Hair follicular keratinocyte (primary cell): ENCODE measurements around the gene RAB5B. TPM values are rescaled to one million over a fixed set of nuclear protein-coding genes. Genes with fewer than 3 reads are reported as not detected.

Experiments used
- total RNA-seq: library from RNA; depleted of rRNA; stranded (reverse); fragments of >200 nt; gene quantifications from 2 replicates; pipeline ENCODE4 v1.2.3, GENCODE V29; 2015

The RAB5B gene
- 46.3 and 70.7 TPM in 2 replicates for total RNA-seq

GRCh38 chr12:55973599-55974307, at the start of gene RAB5B:
RAB5B (plus strand) TSS chr12:55974078; CDS start chr12:55986961, 12,883 bp downstream.

GRCh38 chr12:55927588-55928502, 46.0 kb upstream of the RAB5B start, which contains the start of gene PYM1:
PYM1 (minus strand) TSS chr12:55927894; CDS start chr12:55927761, 133 bp downstream.

GRCh38 chr12:55930771-55931316, 43.0 kb upstream of the RAB5B start, which contains the start of gene DGKA:
DGKA (plus strand) TSS chr12:55931162; CDS start chr12:55936504, 5,342 bp downstream.

GRCh38 chr12:55965941-55966407, 7.9 kb upstream of the RAB5B start, which contains the start of gene PMEL:
PMEL (minus strand) TSS chr12:55966042; CDS start chr12:55966011, 31 bp downstream.

GRCh38 chr12:55966408-55967281, 7.2 kb upstream of the RAB5B start, which contains the start of gene CDK2:
CDK2 (plus strand) TSS chr12:55966830; CDS start chr12:55967009, 179 bp downstream.

GRCh38 chr12:55996715-55997534, 23.0 kb downstream of the RAB5B start, which contains the start of gene SUOX:
SUOX (plus strand) TSS chr12:55997276; CDS start chr12:56002222, 4,946 bp downstream.

GRCh38 chr12:56020423-56021184, 46.7 kb downstream of the RAB5B start, which contains the start of gene IKZF4:
IKZF4 (plus strand) TSS chr12:56021043; CDS start chr12:56021494, 451 bp downstream.

GRCh38 chr12:56041552-56042429, 67.9 kb downstream of the RAB5B start, which contains the start of gene RPS26:
RPS26 (plus strand) TSS chr12:56041918; CDS start chr12:56042167, 249 bp downstream.

Other genes starting within 250 kb of the RAB5B start
- gene CD63, start 245.1 kb upstream of the RAB5B start, total RNA-seq = 448 and 661 TPM in 2 replicates
- 3.0 and 3.8 TPM in 2 replicates for gene GDF11, start 231.0 kb upstream of the RAB5B start, total RNA-seq
- gene SARNP, start 156.4 kb upstream of the RAB5B start, total RNA-seq = 109 and 122 TPM in 2 replicates
- 47.1 and 59.0 TPM in 2 replicates for gene ORMDL2, start 156.0 kb upstream of the RAB5B start, total RNA-seq
- gene DNAJC14, start 144.5 kb upstream of the RAB5B start, total RNA-seq = 20.8 and 28.7 TPM in 2 replicates
- gene MMP19, start 131.1 kb upstream of the RAB5B start, total RNA-seq = 3.8 and 8.1 TPM in 2 replicates
- gene PYM1, start 46.2 kb upstream of the RAB5B start, total RNA-seq = 47.9 and 67.3 TPM in 2 replicates
- gene DGKA, start 42.9 kb upstream of the RAB5B start, total RNA-seq = 157 and 232 TPM in 2 replicates
- gene PMEL, start 8.0 kb upstream of the RAB5B start, total RNA-seq = 1.8 and 3.4 TPM in 2 replicates
- 27.1 and 50.3 TPM in 2 replicates for gene CDK2, start 7.2 kb upstream of the RAB5B start, total RNA-seq
- 8.3 and 11.2 TPM in 2 replicates for gene SUOX, start 23.2 kb downstream of the RAB5B start, total RNA-seq
- 0.94 and 2.2 TPM in 2 replicates for gene IKZF4, start 47.0 kb downstream of the RAB5B start, total RNA-seq
- gene RPS26, start 67.8 kb downstream of the RAB5B start, total RNA-seq = 1,053 and 1,704 TPM in 2 replicates
- 6.2 and 14.0 TPM in 2 replicates for gene ERBB3, start 106.1 kb downstream of the RAB5B start, total RNA-seq
- gene PA2G4, start 130.5 kb downstream of the RAB5B start, total RNA-seq = 183 and 356 TPM in 2 replicates
- gene RPL41, start 142.6 kb downstream of the RAB5B start, total RNA-seq = 4,093 and 5,143 TPM in 2 replicates
- gene ZC3H10, start 144.2 kb downstream of the RAB5B start, total RNA-seq = 0.62 and 3.8 TPM in 2 replicates
- gene ESYT1, start 154.2 kb downstream of the RAB5B start, total RNA-seq = 176 and 198 TPM in 2 replicates
- gene MYL6B, start 178.5 kb downstream of the RAB5B start, total RNA-seq = 41.4 and 72.2 TPM in 2 replicates
- 1,992 and 2,124 TPM in 2 replicates for gene MYL6, start 184.3 kb downstream of the RAB5B start, total RNA-seq
- 18.7 and 24.4 TPM in 2 replicates for gene SMARCC2, start 215.4 kb downstream of the RAB5B start, total RNA-seq
- 37.4 and 58.7 TPM in 2 replicates for gene RNF41, start 247.8 kb downstream of the RAB5B start, total RNA-seq